SK-N-SH treated with all-trans-retinoic acid at 6 μM for 48 hours (cell line): ENCODE measurements around the gene FRMD4A.

Experiments
- TF ChIP-seq, protein P1 (sequence below): fragments of 250-450 bp; sonication (Bioruptor Pico); IDR thresholded peaks from 2 replicates; pipeline ENCODE4 v1.8.0; 2020; ENCODE audit warnings: mild to moderate bottlenecking, moderate library complexity, borderline replicate concordance
- TF ChIP-seq, protein P2 (sequence below): fragments of 250-450 bp; sonication (Bioruptor Pico); IDR thresholded peaks from 2 replicates; pipeline ENCODE4 v1.5.0; 2020; ENCODE audit warnings: mild to moderate bottlenecking, moderate library complexity

DNA sequence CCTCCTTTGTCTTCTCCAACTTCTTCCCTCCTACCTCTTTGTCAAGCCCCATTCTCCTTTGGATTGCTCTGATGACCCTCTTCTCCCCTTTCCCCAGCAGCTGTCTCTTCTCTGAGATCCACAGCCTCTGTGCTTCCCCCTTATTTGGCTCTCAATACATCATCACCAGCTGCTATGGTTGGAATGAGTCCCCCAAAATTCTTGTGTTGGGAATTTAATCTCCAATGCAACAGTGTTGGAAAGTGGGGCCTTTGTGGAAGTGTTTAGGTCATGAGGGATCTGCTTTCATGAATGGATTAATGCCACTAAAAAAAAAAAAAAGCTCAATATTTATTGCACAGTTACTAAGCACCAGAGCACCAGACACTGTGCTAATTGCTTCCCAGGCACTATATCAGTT is 39.2 kb upstream of the FRMD4A start:
- TF ChIP-seq, protein P1, sequence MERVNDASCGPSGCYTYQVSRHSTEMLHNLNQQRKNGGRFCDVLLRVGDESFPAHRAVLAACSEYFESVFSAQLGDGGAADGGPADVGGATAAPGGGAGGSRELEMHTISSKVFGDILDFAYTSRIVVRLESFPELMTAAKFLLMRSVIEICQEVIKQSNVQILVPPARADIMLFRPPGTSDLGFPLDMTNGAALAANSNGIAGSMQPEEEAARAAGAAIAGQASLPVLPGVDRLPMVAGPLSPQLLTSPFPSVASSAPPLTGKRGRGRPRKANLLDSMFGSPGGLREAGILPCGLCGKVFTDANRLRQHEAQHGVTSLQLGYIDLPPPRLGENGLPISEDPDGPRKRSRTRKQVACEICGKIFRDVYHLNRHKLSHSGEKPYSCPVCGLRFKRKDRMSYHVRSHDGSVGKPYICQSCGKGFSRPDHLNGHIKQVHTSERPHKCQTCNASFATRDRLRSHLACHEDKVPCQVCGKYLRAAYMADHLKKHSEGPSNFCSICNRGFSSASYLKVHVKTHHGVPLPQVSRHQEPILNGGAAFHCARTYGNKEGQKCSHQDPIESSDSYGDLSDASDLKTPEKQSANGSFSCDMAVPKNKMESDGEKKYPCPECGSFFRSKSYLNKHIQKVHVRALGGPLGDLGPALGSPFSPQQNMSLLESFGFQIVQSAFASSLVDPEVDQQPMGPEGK: no peak
- TF ChIP-seq, protein P2, sequence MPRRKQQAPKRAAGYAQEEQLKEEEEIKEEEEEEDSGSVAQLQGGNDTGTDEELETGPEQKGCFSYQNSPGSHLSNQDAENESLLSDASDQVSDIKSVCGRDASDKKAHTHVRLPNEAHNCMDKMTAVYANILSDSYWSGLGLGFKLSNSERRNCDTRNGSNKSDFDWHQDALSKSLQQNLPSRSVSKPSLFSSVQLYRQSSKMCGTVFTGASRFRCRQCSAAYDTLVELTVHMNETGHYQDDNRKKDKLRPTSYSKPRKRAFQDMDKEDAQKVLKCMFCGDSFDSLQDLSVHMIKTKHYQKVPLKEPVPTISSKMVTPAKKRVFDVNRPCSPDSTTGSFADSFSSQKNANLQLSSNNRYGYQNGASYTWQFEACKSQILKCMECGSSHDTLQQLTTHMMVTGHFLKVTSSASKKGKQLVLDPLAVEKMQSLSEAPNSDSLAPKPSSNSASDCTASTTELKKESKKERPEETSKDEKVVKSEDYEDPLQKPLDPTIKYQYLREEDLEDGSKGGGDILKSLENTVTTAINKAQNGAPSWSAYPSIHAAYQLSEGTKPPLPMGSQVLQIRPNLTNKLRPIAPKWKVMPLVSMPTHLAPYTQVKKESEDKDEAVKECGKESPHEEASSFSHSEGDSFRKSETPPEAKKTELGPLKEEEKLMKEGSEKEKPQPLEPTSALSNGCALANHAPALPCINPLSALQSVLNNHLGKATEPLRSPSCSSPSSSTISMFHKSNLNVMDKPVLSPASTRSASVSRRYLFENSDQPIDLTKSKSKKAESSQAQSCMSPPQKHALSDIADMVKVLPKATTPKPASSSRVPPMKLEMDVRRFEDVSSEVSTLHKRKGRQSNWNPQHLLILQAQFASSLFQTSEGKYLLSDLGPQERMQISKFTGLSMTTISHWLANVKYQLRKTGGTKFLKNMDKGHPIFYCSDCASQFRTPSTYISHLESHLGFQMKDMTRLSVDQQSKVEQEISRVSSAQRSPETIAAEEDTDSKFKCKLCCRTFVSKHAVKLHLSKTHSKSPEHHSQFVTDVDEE: no peak
